Activated CD4-positive, CD25-positive, alpha-beta regulatory T cell treated with anti-CD3 and anti-CD28 coated beads, Interleukin-2, amount 50 U/mL, for 16 hours (primary cell): Measurements from ENCODE around the gene SIKE1.
"Not testable (repeated sequence)": the region's sequence is repeated elsewhere in the genome, so short reads cannot be mapped to it uniquely, and the experiment has no call there.

Source experiments
- DNase-seq: peaks from one replicate; pipeline ENCODE4 v3.0.0-alpha.2; 2020; ENCODE audit warnings: low read depth, low spot score

The SIKE1 gene

DNA sequence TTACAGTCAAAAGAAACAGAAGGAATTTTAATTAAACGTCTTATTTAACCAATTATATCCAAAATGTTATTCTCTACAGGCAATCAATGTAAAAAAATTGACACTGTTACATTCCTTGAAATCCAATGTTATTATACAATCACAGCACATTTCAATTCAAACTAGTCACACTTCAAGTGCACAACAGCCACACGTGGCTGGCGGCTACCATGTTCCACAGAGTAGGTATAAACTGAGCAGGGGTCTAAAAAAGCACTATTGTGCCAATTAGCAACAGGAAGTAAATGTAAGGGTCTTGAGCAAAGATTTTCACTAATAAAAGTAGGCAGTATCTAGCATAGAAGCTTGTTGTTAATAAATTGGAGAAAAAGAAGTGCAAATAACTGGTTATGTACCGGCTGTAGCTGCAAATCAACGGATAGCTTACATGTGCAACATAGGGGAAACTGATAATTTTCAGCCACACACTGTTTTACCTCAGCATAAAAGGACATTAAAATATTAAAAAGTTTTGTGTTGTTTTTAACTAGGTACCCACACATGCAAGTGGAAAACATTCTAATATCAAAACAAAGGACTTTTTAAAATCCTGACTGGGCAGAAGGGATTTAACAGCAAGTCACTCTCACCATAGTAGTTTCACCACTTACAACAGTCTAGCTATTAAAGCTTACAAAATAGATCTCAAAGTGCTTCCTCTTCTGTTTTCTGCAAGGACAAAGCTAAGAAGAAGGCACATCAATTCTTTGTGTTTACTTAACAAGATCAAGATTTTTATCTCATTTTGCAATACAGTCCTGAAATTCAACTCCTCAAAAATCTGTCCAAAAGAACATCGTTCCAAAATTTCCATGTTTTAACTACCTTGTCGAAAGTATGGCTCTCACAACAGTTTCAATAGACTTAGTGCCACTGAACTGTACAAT, 25.2 kb downstream of the SIKE1 start:
- no peak for DNase-seq

DNA sequence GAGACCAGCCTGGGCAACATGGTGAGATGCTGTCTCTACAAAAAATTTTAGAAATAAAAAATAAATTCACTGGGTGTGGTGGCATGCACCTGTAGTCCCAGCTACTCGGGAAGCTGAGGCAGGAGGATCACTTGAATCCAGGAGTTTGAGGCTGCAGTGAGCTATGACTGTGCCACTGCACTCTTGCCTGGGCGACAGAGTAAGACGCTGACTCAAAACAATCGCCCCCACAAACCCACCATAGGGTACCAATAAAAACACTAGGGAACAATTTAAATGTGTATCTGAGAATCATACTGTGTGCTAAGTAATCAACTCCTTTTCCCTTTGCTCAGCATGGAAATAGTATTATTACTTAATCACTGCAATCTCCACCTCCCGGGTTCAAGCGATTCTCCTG, 26.8 kb downstream of the SIKE1 start:
- DNase-seq, result not testable (repeated sequence)

DNA sequence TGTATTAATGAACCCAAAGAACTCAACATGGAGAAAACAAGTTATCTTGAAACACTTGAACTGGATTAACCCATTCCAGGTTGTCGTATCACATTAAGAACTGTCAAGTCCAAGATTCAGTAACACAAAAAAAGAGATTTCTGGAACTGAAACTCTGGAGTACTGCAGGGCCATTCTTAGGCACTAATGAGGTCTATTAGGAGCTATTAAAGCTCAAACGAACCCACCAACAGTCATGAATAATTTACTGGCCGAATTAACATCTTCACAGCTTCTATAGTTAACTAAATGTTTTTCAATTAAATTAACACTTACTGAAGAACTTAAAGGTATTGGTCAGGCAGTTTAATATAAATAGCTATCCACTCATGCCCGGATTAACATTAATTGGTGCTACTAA, 27.3 kb downstream of the SIKE1 start:
- no peak for DNase-seq

DNA sequence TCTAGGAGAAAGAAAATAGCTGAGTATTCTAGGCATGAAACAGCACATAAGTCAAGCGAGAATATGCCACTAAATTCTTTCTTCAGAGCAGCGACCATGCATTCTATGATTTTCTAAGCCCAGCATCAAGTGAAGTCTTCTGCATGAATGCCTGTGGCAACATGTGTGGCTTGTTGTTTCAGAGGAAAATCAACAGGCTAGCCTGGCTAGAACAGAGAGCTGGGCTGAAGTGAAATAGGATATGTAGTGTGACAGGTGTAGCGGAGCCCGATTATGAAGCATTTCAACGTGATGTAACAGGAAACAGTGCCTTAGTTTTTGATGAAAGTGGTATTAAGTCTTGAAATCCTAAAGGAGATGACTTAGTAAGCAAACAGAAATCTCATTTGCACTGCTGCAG, 29.7 kb downstream of the SIKE1 start:
- no peak for DNase-seq

DNA sequence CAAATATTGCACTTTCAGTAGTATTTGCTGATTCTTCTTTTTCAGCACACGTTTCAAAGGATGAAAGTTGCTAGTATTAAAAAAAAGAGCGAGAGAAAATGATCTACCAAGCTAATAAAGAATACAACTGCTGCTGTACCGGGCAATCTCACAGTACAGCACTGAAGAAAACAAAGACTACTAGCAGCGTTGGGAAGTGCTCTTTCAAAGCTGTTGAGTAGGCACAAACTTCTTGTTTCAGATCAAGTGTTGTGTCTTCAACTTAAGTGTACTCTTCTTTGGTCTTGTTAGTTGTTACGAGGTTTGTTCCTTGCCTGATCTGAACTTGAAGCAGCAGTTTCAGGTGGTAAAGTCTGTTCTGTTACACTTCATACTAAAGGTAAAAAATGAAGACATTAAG, 30.6 kb downstream of the SIKE1 start:
- no peak for DNase-seq

DNA sequence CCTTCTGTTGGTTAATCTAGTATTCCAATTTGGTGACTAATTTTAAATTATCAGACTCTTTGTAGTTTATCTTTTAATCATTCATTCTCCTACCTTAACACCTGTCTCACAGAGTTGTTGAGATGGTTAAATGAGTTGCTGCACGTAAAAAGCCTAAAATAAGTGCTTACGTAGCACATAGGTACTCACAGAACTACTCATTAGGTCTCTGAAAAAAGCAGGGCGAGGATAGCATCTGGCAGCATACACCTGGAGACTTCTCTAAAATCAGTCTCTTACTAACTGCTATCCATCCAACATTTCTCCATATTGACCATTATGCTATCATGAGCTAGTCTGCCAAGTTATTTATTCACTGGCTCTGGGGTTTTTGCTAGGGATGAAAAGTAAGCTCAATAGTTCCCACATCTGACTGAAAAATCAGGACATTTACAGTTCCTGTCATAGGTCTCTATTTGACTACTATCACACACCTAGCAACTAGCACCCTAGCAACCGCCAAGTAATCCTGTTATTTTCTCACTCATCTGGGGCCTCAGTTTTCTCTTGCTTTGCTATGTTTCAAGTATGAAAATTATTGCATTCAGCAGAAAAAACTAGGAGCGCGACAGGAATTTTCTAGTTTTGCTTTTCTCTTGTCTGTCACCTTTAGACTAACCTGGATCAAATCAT, 33.9 kb downstream of the SIKE1 start:
- no peak for DNase-seq

DNA sequence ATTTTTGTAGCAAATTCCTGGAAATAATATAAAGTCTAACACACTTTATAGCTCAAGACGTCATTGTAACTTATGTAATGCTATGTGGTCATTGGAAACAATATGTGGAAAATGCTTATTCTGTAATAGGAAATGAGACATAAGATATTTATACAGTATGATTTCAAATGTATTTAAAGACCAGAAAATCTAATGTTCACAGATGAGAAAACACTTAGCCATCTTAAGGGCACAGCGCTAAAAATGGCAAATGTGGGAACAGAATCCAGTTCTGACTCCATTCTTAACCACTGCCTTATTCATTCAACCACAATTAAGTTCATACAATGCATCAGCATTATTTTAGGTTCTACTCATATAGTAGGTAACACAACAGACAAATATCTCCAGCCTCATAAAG, 35.2 kb downstream of the SIKE1 start:
- no peak for DNase-seq

DNA sequence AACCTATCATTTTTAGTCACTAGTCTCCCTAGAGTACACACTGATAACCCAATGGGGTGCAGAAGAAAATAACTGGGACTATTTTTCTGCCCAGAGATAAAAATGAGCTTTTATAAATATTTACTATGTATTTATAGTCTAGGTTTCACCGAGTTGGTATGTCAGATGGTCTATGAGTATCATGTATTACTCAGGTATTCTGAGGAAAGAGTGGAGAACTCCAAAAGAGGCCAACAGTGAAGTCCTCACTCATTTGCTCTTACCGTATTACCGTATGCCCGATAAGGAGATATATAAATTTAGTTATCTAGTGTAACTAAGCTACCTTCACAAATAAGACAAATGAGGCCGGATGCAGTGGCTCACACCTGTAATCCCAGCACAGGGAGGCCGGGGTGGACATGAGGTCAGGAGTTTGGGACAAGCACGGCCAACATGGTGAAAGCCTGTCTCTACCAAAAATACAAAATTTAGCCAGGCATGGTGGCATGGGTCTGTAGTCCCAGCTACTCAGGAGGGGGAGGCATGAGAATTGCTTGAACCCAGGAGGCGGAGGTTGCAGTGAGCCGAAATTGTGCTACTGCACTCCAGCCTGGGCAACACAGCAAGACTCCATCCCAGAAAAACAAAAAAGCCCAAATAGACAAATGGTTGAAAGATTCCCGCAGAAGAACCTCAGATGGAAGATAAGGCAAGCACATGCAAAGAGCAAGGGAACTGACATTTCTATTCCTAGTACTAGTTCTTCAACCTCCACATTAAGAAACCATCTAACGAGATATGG, 38.3 kb downstream of the SIKE1 start:
- no peak for DNase-seq

DNA sequence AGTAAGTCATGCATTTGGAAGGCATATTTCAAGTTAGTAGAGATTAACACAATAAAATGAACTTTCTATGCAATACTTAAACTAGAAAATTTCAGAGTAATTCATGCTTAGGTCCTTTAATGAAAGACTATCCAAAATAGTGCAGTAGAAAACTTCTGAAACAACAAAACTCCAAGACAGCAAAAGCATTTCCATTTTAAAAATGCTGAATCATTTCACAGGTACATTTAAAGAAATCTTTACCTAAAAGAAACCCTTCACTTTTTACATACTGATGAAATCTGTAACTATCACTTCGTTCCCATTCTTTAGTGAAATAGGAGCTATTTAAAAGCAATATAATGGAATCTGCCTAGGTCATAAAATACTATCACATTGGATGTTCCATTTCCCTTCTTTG, 40.2 kb downstream of the SIKE1 start:
- no peak for DNase-seq

DNA sequence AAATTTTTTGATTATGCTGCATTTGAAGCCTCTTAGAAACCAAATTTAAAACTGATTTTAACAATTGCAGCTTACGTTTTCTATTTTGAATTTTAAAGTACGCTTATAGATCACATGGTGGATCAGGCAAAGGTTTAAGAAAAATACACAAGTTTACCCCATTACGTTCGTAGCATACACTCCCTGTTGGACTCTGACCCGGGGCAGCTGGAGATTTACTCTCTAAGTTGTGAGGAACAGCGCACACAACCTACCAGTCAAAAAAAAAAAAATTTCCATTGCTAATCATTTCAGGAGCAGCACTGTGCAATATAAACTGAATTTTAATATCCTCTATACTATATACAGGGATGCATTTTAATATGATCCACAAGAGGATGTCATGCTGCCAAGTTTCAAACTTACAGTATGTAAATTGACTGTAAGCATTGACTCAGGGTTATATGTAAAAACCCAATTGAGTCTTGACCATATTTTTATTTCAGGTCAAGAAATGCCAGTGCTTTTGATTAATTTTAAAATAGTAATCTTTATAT, 43.1 kb downstream of the SIKE1 start:
- DNase-seq, result no peak

DNA sequence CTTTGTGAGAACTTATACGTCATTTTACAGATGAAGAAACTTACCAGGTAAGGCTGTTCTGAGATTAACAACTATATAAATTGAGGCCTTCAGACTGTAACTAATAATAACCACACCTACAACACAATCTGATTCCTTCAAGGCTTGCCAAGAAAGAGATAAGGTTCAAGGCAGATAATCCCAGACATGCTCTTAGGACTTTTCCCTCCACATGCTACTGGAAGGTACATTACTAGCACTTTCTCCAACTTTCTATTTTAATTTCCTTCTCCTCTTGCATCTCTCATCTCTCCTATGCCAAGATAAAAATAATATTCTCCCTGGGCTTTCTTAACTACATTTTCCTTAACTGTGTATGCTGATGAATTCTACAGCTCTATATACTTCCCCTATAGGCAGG, 45.0 kb downstream of the SIKE1 start:
- no peak for DNase-seq

DNA sequence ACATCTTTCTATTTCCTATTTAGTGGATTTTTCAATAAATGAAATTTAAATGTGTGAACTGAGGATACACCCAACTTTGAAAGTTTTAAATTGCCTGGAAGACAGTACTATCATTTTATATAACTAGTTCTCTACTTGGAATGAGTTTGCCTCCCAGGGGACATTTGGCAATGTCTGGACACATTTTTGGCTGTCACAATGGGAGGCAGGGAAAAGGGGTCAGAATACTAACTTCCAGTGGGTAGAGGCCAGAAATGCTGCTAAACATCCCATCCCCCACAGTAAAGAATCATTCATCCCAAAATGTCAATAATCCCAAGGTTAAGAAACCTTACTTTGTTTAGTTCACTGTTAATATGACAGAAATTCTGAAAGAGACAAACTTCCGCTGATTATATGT, 50.7 kb downstream of the SIKE1 start:
- DNase-seq, result no peak

DNA sequence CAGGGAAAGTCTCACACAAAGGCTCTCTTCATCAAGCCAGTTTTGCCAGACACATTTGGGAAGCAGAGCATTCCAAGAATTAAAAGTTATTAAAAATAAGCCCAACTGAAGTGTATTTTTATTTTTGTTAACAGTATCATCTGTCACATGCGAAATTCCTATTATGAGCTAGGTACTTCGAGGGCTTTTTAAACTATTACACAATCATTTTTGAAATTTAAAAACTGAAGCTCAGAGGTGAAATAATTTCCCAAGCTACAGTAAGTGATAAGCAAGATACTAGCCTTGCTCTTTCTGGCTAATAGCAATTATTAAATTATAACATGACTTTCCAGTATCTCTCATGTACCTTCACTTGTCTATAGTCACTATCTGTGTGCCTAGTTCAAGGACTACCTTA, 51.9 kb downstream of the SIKE1 start:
- DNase-seq, result no peak

DNA sequence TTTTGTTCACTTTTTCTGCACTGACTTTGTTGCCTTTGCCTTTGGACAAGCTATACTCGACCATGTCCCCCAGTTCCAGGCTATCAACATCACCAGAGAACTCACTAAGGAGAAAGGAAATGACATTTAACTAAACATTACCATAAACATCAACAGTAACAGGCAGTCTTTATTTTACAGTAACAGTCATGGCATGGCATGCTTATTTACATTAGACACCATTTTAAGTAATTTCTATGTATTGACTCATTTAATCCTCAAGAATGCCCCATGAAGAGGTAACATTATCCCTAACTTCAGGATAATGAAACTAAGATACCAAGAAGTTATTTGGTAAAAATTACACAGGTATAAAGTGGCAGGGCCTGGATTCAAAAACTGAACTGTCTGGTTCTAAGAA, 55.3 kb downstream of the SIKE1 start:
- DNase-seq, result no peak

DNA sequence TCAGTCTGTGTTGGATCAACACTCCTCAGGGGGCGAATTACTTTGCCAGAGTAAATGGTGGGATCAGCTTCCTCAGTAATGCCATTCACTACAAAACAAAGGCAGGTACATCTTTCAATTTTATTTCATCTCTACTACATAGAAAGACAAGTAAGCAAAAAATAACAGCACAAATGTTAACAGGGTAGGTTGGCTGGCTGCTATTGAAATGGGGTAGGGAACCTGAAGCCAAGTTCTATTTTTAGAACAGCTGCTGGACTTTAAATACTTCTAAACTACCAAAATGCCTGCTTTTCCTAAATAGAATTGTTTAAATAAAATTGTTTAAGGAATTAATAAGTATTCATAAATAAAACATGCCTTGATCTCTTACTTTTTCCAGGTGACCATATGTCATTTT, 56.6 kb downstream of the SIKE1 start:
- DNase-seq, result no peak

DNA sequence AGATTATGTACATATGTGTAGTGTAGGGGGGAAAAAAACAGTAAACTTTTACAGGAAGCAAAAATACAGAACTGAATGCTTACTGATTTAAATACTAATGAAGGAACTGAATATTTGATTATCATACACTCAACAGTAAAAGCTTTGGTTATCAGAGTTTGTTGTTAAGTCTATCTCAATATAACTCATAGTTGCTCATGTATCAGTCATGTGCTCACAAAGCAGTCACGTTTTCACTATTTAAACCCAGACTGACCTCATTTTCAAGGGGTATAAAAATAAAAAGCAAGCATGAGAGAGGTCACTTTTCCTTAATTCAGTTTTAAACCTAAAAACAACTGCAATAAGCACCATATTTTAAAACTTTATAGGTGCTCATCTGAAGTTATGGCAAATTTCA, 57.0 kb downstream of the SIKE1 start:
- DNase-seq, result no peak

DNA sequence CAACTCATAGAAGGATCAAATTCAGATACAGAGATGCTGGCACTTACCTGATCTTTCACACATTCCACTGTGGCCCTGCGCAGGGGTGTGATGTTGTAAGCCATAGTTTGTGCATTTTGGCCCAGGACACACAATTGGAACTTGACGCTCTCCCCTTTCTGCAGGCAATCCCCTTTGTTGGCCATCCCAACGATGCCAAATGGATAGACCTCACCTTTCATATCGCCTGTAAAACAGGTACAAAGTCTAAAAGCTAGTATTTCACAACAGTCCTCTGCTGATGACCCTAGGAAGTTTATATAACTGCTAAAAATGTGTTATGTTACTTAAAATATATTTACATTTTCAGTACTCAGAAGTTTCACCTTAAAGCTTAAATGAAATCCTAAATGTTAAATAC, 60.0 kb downstream of the SIKE1 start:
- DNase-seq, result no peak
